ENCODE measurements around the gene VIT. TPM values are rescaled to one million over a fixed set of nuclear protein-coding genes. Genes with fewer than 3 reads are reported as not detected.
"Not testable (repeated sequence)": the region's sequence is repeated elsewhere in the genome, so short reads cannot be mapped to it uniquely, and the experiment has no call there.

The VIT gene
- total and polyA plus RNA-seq, 4 donors, result 10.0 to 29.2 TPM; not detected in 2

DNA sequence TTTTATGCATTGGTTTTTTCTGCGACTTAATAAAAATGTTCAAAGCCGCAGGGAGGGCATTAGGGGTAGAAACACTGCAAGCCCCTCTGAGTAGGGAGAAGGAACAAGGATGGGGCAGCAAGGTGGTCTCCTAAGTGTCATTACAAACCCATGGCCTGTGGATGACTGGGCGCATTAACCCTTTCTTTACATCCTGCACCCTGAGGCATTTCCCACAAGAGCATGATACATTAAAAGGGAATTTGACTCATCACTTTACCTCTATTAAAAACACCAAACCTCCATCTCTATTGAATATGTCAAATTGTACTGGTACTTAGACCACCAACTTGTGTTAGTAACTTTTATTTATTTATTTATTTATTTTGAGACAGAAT is 112.5 kb downstream of the VIT start:
- Histone ChIP-seq H3K4me3 (ENCODE audit: low read length in 2 of 2) (no peak overlapping the region), H3K9me3 (ENCODE audit: control insufficient read depth, low read length) (no peaks in the 10 kb centered on the region), H3K4me1 (ENCODE audit: control insufficient read depth in 1 of 2, insufficient read depth in 2 of 2, low read length in 2 of 2) (no peaks in the 10 kb centered on the region), H3K36me3 (ENCODE audit: control insufficient read depth in 1 of 2, insufficient read depth in 2 of 2, low read length in 1 of 2) (no peaks in the 10 kb centered on the region), H3K27me3 (ENCODE audit: control insufficient read depth in 1 of 2, insufficient read depth in 2 of 2, low read length in 1 of 2) (no peaks in the 10 kb centered on the region), H3K27ac (ENCODE audit: low read depth in 1 of 2, low read length in 2 of 2) (no peak overlapping the region)
- DNase-seq, result no peak
- 93 to 95% methylated on average over 3 of the region's 3 CpGs for WGBS, 2 donors
- no peak for ATAC-seq (ENCODE audit: low FRiP score)
- intact Hi-C loops (cut with DNase I), result no loop called here

DNA sequence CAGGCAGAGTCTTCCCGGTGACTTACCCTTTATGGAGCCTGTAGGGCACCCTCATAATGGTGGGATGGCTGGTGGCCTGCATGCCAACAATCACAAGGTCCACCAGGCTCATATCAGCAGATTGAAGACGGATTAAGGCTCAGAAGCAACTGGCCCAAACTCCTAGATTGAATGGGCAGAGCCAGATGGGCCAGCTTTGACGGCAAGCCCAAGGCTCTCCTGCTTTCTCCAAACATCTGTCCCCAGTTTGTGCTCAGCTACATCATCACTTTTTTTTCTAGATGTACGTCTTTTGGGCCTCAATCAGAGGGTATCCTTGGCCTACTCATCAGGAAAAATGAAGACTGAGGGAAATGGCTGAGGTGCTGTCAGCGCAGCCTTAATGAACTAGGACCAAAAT is 114.6 kb downstream of the VIT start:
- Histone ChIP-seq H3K4me1 (ENCODE audit: control insufficient read depth in 1 of 2, insufficient read depth in 2 of 2, low read length in 2 of 2) (no peaks in the 10 kb centered on the region), H3K27ac (ENCODE audit: low read depth in 1 of 2, low read length in 2 of 2) (no peak overlapping the region), H3K27me3 (ENCODE audit: control insufficient read depth in 1 of 2, insufficient read depth in 2 of 2, low read length in 1 of 2) (no peaks in the 10 kb centered on the region), H3K36me3 (ENCODE audit: control insufficient read depth in 1 of 2, insufficient read depth in 2 of 2, low read length in 1 of 2) (no peaks in the 10 kb centered on the region), H3K9me3 (ENCODE audit: control insufficient read depth, low read length) (no peaks in the 10 kb centered on the region), H3K4me3 (ENCODE audit: low read length in 2 of 2) (no peak overlapping the region)
- 86% methylated on average over 5 of the region's 5 CpGs for whole genome bisulfite sequencing, 2 donors
- DNase-seq, result no peak
- intact Hi-C loops (cut with DNase I), result no loop called here
- ATAC-seq (ENCODE audit: low FRiP score), result no peak

DNA sequence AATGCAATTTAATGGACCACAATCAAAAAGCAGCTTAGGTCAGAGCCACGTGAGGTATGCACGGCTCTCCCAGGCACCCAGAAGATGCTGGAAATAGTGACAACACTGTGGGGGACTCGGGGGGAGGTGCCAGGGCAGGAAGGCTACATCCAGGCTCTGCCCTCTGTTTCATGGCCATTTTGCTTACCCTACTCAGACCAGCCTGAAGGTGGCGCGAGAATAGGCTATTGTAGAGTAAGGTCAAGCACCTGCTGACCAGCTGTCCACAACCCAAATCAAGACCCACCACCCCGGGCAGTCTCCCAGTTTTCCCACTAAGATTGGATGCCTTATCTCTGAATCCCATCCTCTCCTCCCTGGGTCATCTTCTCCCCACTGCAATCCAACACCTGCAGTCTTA is 115.7 kb downstream of the VIT start:
- no peak for ATAC-seq (ENCODE audit: low FRiP score)

DNA sequence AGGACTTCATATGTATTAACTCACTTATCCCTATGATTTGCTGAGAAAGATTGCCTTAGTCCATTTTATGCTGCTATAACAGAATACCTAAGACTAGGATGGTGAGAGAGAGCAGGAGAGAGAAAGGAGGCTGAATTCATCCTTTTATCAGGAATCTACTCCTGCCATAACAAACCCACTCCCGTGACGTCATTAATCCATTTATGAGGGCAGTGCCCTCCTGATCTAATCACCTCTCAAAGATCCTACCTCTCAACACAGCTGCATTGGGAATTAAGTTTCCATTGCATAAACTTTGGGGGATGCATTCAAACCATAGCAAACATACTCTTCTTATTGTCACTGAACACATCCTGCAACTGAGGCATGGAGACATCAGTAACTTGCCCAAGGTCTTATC is 122.0 kb downstream of the VIT start:
- H3K36me3 ChIP-seq (ENCODE audit: control insufficient read depth in 1 of 2, insufficient read depth in 2 of 2, low read length in 1 of 2), result no peaks in the 10 kb centered on the region
- H3K27me3 ChIP-seq (ENCODE audit: control insufficient read depth in 1 of 2, insufficient read depth in 2 of 2, low read length in 1 of 2), result no peaks in the 10 kb centered on the region
- H3K9me3 ChIP-seq (ENCODE audit: control insufficient read depth, low read length), result no peaks in the 10 kb centered on the region
- intact Hi-C loops (cut with DNase I), result no loop called here
- H3K27ac ChIP-seq (ENCODE audit: low read depth in 1 of 2, low read length in 2 of 2), result no peak overlapping the region
- 94 to 97% methylated on average over 2 of the region's 2 CpGs for WGBS, 2 donors
- H3K4me3 ChIP-seq (ENCODE audit: low read length in 2 of 2), result no peak overlapping the region
- ATAC-seq (ENCODE audit: low FRiP score) (no peak), DNase-seq (no peak)
- peaks cover 0 to 6% of the 10 kb centered on the region in 2 donors for H3K4me1 ChIP-seq (ENCODE audit: control insufficient read depth in 1 of 2, insufficient read depth in 2 of 2, low read length in 2 of 2)

More for the DNA sequence above, 115.7 kb downstream of the VIT start:
- Histone ChIP-seq H3K27ac (ENCODE audit: low read depth in 1 of 2, low read length in 2 of 2) (no peak overlapping the region), H3K36me3 (ENCODE audit: control insufficient read depth in 1 of 2, insufficient read depth in 2 of 2, low read length in 1 of 2) (no peaks in the 10 kb centered on the region), H3K9me3 (ENCODE audit: control insufficient read depth, low read length) (no peaks in the 10 kb centered on the region), H3K4me3 (ENCODE audit: low read length in 2 of 2) (no peak overlapping the region), H3K4me1 (ENCODE audit: control insufficient read depth in 1 of 2, insufficient read depth in 2 of 2, low read length in 2 of 2) (no peaks in the 10 kb centered on the region), H3K27me3 (ENCODE audit: control insufficient read depth in 1 of 2, insufficient read depth in 2 of 2, low read length in 1 of 2) (no peaks in the 10 kb centered on the region)
- intact Hi-C loops (cut with DNase I), result no loop called here
- DNase-seq, result no peak
- 37 to 49% methylated on average over 6 of the region's 6 CpGs for WGBS, 2 donors

DNA sequence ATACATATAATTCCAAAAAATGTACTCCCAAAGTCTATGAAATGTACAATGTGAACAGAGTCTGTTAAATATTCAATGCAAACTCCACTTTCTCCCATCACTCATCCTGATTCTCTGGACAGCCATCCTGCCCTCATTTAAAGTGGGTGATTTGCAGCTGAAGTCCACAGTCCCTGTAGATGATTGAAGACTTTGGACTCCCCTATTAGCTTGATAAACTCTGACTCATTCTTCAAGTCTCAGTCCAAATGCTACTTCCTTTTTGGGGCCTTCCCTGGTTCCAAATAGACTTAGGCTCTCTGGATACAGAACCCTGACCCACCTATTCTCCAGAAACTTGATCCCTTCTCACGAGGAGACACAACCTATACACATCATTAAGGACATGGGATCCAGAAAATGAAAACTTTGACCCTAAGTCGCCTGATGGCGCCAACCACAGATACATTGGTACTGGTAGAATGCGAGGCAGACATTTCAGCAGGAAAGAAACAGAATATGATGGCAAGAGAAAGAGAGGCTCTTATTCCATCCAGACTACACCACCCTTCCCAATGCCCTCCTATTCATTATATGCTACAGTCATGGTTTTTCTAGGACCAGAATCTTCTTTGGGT is 122.7 kb downstream of the VIT start:
- ATAC-seq (ENCODE audit: low FRiP score), result no peak
- Histone ChIP-seq H3K27ac (ENCODE audit: low read depth in 1 of 2, low read length in 2 of 2) (no peak overlapping the region), H3K4me3 (ENCODE audit: low read length in 2 of 2) (no peak overlapping the region), H3K9me3 (ENCODE audit: control insufficient read depth, low read length) (no peaks in the 10 kb centered on the region), H3K27me3 (ENCODE audit: control insufficient read depth in 1 of 2, insufficient read depth in 2 of 2, low read length in 1 of 2) (no peaks in the 10 kb centered on the region), H3K4me1 (ENCODE audit: control insufficient read depth in 1 of 2, insufficient read depth in 2 of 2, low read length in 2 of 2) (peaks cover 0 to 6% of the 10 kb centered on the region in 2 donors), H3K36me3 (ENCODE audit: control insufficient read depth in 1 of 2, insufficient read depth in 2 of 2, low read length in 1 of 2) (no peaks in the 10 kb centered on the region)
- 84 to 93% methylated on average over 4 of the region's 4 CpGs for WGBS, 2 donors
- no peak for DNase-seq
- intact Hi-C loops (cut with DNase I), result no loop called here

DNA sequence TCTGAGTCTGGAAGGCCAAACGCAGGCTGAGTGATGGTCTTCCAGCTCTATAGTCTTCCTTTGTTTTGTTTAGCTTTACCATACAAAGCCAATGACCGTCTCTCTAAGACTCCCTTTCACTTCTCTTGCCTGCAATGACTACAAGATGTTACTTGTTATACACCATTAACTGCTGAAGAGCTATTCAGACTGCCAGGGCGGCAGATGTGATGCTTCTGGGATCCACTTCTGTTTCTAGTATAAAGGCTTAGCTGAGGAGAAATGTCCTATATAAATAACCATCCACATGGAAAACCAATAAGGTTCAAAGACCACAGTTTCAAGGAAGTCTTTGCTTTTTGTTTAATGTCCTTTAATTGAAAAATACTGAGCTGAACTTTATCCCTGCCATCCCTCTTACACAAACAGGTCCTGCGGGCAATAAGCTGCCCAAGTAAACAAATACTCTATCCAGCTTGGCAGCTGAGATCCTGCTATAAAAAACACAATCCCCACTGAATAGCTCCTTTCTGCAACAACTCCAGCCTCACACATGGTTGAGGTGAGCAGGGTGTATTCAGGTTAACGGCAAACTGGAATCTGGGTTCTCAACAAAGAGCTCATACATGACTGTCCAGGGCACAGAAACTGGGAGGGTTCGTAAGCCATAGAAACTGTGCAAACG is 124.6 kb downstream of the VIT start:
- intact Hi-C loops (cut with DNase I), result no loop called here
- Histone ChIP-seq H3K4me3 (ENCODE audit: low read length in 2 of 2) (no peak overlapping the region), H3K27ac (ENCODE audit: low read depth in 1 of 2, low read length in 2 of 2) (no peak overlapping the region), H3K9me3 (ENCODE audit: control insufficient read depth, low read length) (no peaks in the 10 kb centered on the region), H3K36me3 (ENCODE audit: control insufficient read depth in 1 of 2, insufficient read depth in 2 of 2, low read length in 1 of 2) (no peaks in the 10 kb centered on the region), H3K27me3 (ENCODE audit: control insufficient read depth in 1 of 2, insufficient read depth in 2 of 2, low read length in 1 of 2) (no peaks in the 10 kb centered on the region), H3K4me1 (ENCODE audit: control insufficient read depth in 1 of 2, insufficient read depth in 2 of 2, low read length in 2 of 2) (peaks cover 0 to 6% of the 10 kb centered on the region in 2 donors)
- 52 to 56% methylated on average over 7 of the region's 7 CpGs for WGBS, 2 donors
- no peak for ATAC-seq (ENCODE audit: low FRiP score)
- no peak for DNase-seq

DNA sequence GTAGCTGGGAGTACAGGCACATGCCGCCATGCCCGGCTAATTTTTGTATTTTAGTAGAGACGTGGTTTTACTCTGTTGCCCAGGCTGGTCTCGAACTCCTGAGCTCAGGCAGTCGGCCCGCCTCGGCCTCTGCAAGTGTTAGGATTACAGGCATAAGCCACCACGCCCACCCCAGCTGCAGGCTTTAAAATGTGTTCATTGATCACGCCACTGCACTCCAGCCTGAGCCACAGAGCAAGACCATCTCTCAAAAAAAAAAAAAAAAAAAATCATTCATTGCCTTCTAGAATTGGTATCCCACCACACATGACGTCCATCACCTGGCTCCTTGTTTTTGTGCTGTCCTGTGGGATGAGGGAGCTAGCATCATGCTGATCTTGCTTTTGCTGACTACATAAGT is 127.4 kb downstream of the VIT start:
- no peak overlapping the region for H3K27ac ChIP-seq (ENCODE audit: low read depth in 1 of 2, low read length in 2 of 2)
- intact Hi-C loops (cut with DNase I), result no loop called here
- peaks cover 0 to 6% of the 10 kb centered on the region in 2 donors for H3K4me1 ChIP-seq (ENCODE audit: control insufficient read depth in 1 of 2, insufficient read depth in 2 of 2, low read length in 2 of 2)
- no peak for DNase-seq
- H3K4me3 ChIP-seq (ENCODE audit: low read length in 2 of 2), result no peak overlapping the region
- H3K36me3 ChIP-seq (ENCODE audit: control insufficient read depth in 1 of 2, insufficient read depth in 2 of 2, low read length in 1 of 2), result no peaks in the 10 kb centered on the region
- no peaks in the 10 kb centered on the region for H3K27me3 ChIP-seq (ENCODE audit: control insufficient read depth in 1 of 2, insufficient read depth in 2 of 2, low read length in 1 of 2)
- WGBS, 2 donors, result 91 to 95% methylated on average over 10 of the region's 10 CpGs
- ATAC-seq (ENCODE audit: low FRiP score), result no peak
- no peaks in the 10 kb centered on the region for H3K9me3 ChIP-seq (ENCODE audit: control insufficient read depth, low read length)

DNA sequence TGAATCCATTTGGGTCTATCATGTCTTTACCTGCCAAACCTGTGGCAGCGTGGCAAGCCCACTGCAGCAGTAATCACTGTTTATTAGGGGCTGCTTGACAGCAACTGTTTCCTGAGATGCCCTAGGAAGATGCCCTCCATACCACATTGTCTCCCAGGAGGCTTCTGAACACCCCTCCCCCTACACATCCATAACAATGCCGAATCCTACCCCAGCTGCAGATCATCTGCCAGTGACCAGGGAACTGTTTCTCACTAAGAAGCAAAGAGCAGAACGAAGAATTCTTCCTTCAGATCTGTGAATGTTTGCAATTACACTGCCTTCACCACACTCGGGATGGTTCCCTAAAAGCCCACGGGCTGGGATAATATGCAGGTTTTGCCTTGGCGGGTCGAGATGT is 127.8 kb downstream of the VIT start:
- intact Hi-C loops (cut with DNase I), result no loop called here
- Histone ChIP-seq H3K9me3 (ENCODE audit: control insufficient read depth, low read length) (no peaks in the 10 kb centered on the region), H3K27me3 (ENCODE audit: control insufficient read depth in 1 of 2, insufficient read depth in 2 of 2, low read length in 1 of 2) (no peaks in the 10 kb centered on the region), H3K4me1 (ENCODE audit: control insufficient read depth in 1 of 2, insufficient read depth in 2 of 2, low read length in 2 of 2) (peaks cover 0 to 6% of the 10 kb centered on the region in 2 donors), H3K4me3 (ENCODE audit: low read length in 2 of 2) (no peak overlapping the region), H3K27ac (ENCODE audit: low read depth in 1 of 2, low read length in 2 of 2) (no peak overlapping the region), H3K36me3 (ENCODE audit: control insufficient read depth in 1 of 2, insufficient read depth in 2 of 2, low read length in 1 of 2) (no peaks in the 10 kb centered on the region)
- WGBS, 2 donors, result 65 to 69% methylated on average over 7 of the region's 7 CpGs
- DNase-seq (no peak), ATAC-seq (ENCODE audit: low FRiP score) (no peak)

DNA sequence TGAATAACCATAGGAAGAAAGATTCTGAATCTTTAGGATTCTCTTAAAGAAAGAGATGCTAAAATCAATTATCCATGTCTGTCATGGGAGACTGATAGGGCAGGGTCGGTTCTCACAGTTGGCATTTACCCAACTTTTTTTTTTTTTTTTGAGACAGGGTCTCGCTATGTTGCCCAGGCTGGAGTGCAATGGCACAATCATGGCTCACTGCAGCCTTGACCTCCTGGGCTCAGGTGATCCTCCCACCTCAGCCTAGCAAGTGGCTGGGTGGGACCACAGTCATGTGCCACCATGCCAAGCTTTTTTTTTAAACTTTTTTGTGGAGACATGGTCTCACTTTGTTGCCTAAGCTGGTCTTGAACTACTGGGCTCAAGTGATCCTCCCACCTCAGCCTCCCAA is 128.2 kb downstream of the VIT start:
- H3K4me3 ChIP-seq (ENCODE audit: low read length in 2 of 2); intact Hi-C loops (cut with DNase I); H3K27me3 ChIP-seq (ENCODE audit: control insufficient read depth in 1 of 2, insufficient read depth in 2 of 2, low read length in 1 of 2); DNase-seq; H3K27ac ChIP-seq (ENCODE audit: low read depth in 1 of 2, low read length in 2 of 2); H3K4me1 ChIP-seq (ENCODE audit: control insufficient read depth in 1 of 2, insufficient read depth in 2 of 2, low read length in 2 of 2); H3K9me3 ChIP-seq (ENCODE audit: control insufficient read depth, low read length); ATAC-seq (ENCODE audit: low FRiP score); H3K36me3 ChIP-seq (ENCODE audit: control insufficient read depth in 1 of 2, insufficient read depth in 2 of 2, low read length in 1 of 2): not testable (repeated sequence)
- WGBS, 2 donors, result 50 to 62% methylated on average over 2 of the region's 2 CpGs
